CD14-positive monocyte (primary cell): ENCODE results near the gene SLC35F5. TPM values are rescaled to one million over a fixed set of nuclear protein-coding genes. Genes with fewer than 3 reads are reported as not detected.

Source experiments
- DNase-seq, 3 donors: peaks; one replicate each; pipeline ENCODE4 v3.0.0-alpha.2; 2011 to 2022
- H2AFZ ChIP-seq: 2 replicates; pipeline ENCODE4 v1.6.0; 2012; ENCODE audit warnings: mild to moderate bottlenecking, low read depth, low read length, inconsistent platforms; ENCODE audit not compliant: insufficient read depth, poor library complexity, severe bottlenecking
- H3K27ac ChIP-seq, 2 donors: 1 replicate in 1 of 2; 2 replicates in 1 of 2; pipeline ENCODE4 v1.5.1; 2012 to 2013; ENCODE audit warnings: low read length in 2 of 2, control low read depth in 1 of 2, inconsistent platforms in 1 of 2, low read depth in 1 of 2, mild to moderate bottlenecking in 1 of 2
- H3K27me3 ChIP-seq, 2 donors: one replicate each; pipeline versions ENCODE4 v1.6.0 to v1.6.1; 2011 to 2013; ENCODE audit warnings: low read length in 2 of 2; ENCODE audit not compliant: control insufficient read depth in 2 of 2, insufficient read depth in 2 of 2
- H3K36me3 ChIP-seq, 2 donors: replicated peaks in 1 of 2; 1 replicate in 1 of 2; 2 replicates in 1 of 2; pipeline versions ENCODE4 v1.5.1 to v1.6.1; 2012 to 2013; ENCODE audit warnings: low read length in 2 of 2, control low read depth in 1 of 2, inconsistent platforms in 1 of 2, mild to moderate bottlenecking in 1 of 2; ENCODE audit not compliant: insufficient read depth in 2 of 2, control insufficient read depth in 1 of 2
- H3K4me1 ChIP-seq, 2 donors: 1 replicate in 1 of 2; 2 replicates in 1 of 2; pipeline versions ENCODE4 v1.5.1 to v1.6.1; 2012 to 2013; ENCODE audit warnings: low read length in 2 of 2, control low read depth in 1 of 2, inconsistent platforms in 1 of 2, mild to moderate bottlenecking in 1 of 2, moderate library complexity in 1 of 2; ENCODE audit not compliant: insufficient read depth in 2 of 2, control insufficient read depth in 1 of 2
- H3K4me2 ChIP-seq: replicated peaks from 2 replicates; pipeline ENCODE3; 2012; ENCODE audit warnings: low read length, moderate library complexity, mild to moderate bottlenecking; ENCODE audit not compliant: poor library complexity, severe bottlenecking; ENCODE audit errors: extremely low read depth
- H3K4me3 ChIP-seq, 3 experiments: fragments of 200-600 bp in 1 of 3; sonication (generic) in 1 of 3; replicated peaks in 1 of 3; 1 replicate in 2 of 3; 2 replicates in 1 of 3; pipeline ENCODE4 v1.5.1; 2011 to 2013; ENCODE audit warnings: low read length in 3 of 3, mild to moderate bottlenecking in 3 of 3, control low read depth in 2 of 3, low read depth in 2 of 3, inconsistent platforms in 1 of 3, moderate library complexity in 1 of 3
- H3K79me2 ChIP-seq: 2 replicates; pipeline ENCODE4 v1.6.0; 2012; ENCODE audit warnings: mild to moderate bottlenecking, control low read depth, inconsistent platforms, low read length, moderate library complexity; ENCODE audit not compliant: insufficient read depth
- H3K9ac ChIP-seq: 2 replicates; pipeline ENCODE4 v1.6.0; 2017; ENCODE audit warnings: low read length, mild to moderate bottlenecking; ENCODE audit not compliant: insufficient read depth, poor library complexity, severe bottlenecking
- H3K9me3 ChIP-seq, 2 donors: replicated peaks in 1 of 2; 1 replicate in 1 of 2; 2 replicates in 1 of 2; pipeline versions ENCODE4 v1.5.1 to v1.6.1; 2012 to 2013; ENCODE audit warnings: low read length in 2 of 2, control low read depth in 1 of 2; ENCODE audit not compliant: control insufficient read depth in 1 of 2, insufficient read depth in 1 of 2
- H4K20me1 ChIP-seq: 2 replicates; pipeline ENCODE4 v1.6.0; 2012; ENCODE audit warnings: mild to moderate bottlenecking, low read length, control low read depth, moderate library complexity; ENCODE audit not compliant: insufficient read depth
- H3K27ac Mint-ChIP-seq, 7 donors: one replicate each; pipeline ENCODE4 v1.8.0; 2020; ENCODE audit warnings: mild to moderate bottlenecking in 7 of 7, mixed read lengths in 7 of 7, moderate library complexity in 6 of 7, inconsistent platforms in 2 of 7
- H3K27me3 Mint-ChIP-seq, 3 donors: one replicate each; pipeline ENCODE4 v1.8.0; 2021 to 2022; ENCODE audit warnings: low read depth in 3 of 3, mild to moderate bottlenecking in 3 of 3, mixed read lengths in 3 of 3, moderate library complexity in 3 of 3, inconsistent platforms in 1 of 3
- H3K36me3 Mint-ChIP-seq, 2 donors: one replicate each; pipeline ENCODE4 v1.8.0; 2020; ENCODE audit warnings: mixed read lengths in 2 of 2, inconsistent platforms in 1 of 2, mild to moderate bottlenecking in 1 of 2
- H3K4me1 Mint-ChIP-seq: one replicate; pipeline ENCODE4 v1.8.0; 2020; ENCODE audit warnings: mild to moderate bottlenecking, mixed read lengths
- H3K4me3 Mint-ChIP-seq, 2 donors: one replicate each; pipeline ENCODE4 v1.8.0; 2020; ENCODE audit warnings: mild to moderate bottlenecking in 2 of 2, mixed read lengths in 2 of 2, moderate library complexity in 1 of 2
- H3K9me3 Mint-ChIP-seq, 7 donors: one replicate each; pipeline ENCODE4 v1.8.0; 2020 to 2022; ENCODE audit warnings: mixed read lengths in 7 of 7, mild to moderate bottlenecking in 6 of 7, moderate library complexity in 6 of 7, inconsistent platforms in 2 of 7
- WGBS: methylation state at CpG from one replicate; pipeline ENCODE4 v1.1.5; 2013; ENCODE audit warnings: missing lambda C conversion rate; ENCODE audit not compliant: insufficient coverage; 5-methylcytosine and 5-hydroxymethylcytosine counted together
- intact Hi-C, 2 donors: fragments of 100-400 bp; cut with micrococcal nuclease; formaldehyde crosslinking; loops; one replicate each; pipeline versions ENCODE4 v1.15.0 to v1.15.1; 2023
- polyA plus RNA-seq, 3 donors: library from polyadenylated mRNA; depleted of rRNA in 1 of 3; unstranded in 2 of 3; stranded (reverse) in 1 of 3; fragments of 300-500 nt in 2 of 3; fragments of >200 nt in 1 of 3; fragmentation: Illumina TruSeq in 2 of 3; gene quantifications; 1 replicate in 2 of 3; 2 replicates in 1 of 3; pipeline ENCODE4 v1.2.3, GENCODE V29; 2012 to 2021
- TF ChIP-seq, protein P1 (sequence below): fragments of 200-600 bp; IDR thresholded peaks from one replicate; pipeline ENCODE4 v1.8.0; 2022; ENCODE audit warnings: antibody characterized with exemption, mild to moderate bottlenecking

The SLC35F5 gene
- polyA plus RNA-seq, 3 donors, result 11.7 to 18.2 (median 13.6) TPM

DNA sequence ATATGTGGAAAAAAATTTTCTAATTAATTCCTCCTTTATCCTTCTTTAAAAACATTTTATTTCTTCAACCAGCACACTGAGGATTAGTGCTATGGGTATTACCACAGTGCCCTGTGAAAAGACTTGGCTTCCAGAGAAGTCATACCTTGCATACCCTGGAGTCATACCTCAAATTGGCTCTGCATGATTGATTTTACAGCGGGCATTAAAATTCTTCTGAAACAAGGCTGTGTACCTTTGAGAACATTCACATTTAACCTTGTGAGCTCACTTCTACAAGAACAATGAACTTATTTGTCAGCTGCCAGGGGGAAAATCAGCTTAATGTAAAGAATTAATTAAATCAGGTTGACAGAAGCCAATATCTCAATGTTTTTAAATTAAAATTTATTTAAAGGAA lies 44.6 kb downstream of the SLC35F5 start:
- Histone ChIP-seq H2AFZ (no peak overlapping the region), H3K4me3 (no peak overlapping the region), H3K4me2 (no peak overlapping the region), H3K27me3 (no peaks in the 10 kb centered on the region), H3K79me2 (no peaks in the 10 kb centered on the region), H3K9me3 (no peaks in the 10 kb centered on the region), H3K36me3 (peaks cover 44 to 52% of the 10 kb centered on the region in 2 donors), H3K27ac (no peak overlapping the region), H3K4me1 (no peaks in the 10 kb centered on the region), H3K9ac (no peak overlapping the region), H4K20me1 (no peaks in the 10 kb centered on the region)
- intact Hi-C loops, result no loop called here
- 83% methylated on average over 1 of the region's 1 CpG for WGBS
- H3K9me3 Mint-ChIP-seq, result no peaks in the 10 kb centered on the region
- TF ChIP-seq, protein P1, sequence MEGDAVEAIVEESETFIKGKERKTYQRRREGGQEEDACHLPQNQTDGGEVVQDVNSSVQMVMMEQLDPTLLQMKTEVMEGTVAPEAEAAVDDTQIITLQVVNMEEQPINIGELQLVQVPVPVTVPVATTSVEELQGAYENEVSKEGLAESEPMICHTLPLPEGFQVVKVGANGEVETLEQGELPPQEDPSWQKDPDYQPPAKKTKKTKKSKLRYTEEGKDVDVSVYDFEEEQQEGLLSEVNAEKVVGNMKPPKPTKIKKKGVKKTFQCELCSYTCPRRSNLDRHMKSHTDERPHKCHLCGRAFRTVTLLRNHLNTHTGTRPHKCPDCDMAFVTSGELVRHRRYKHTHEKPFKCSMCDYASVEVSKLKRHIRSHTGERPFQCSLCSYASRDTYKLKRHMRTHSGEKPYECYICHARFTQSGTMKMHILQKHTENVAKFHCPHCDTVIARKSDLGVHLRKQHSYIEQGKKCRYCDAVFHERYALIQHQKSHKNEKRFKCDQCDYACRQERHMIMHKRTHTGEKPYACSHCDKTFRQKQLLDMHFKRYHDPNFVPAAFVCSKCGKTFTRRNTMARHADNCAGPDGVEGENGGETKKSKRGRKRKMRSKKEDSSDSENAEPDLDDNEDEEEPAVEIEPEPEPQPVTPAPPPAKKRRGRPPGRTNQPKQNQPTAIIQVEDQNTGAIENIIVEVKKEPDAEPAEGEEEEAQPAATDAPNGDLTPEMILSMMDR, result no peak
- H3K36me3 Mint-ChIP-seq, result peaks cover 32 to 34% of the 10 kb centered on the region in 2 donors
- H3K27me3 Mint-ChIP-seq, result peaks cover 0 to 2% (median 0%) of the 10 kb centered on the region in 3 donors
- H3K27ac Mint-ChIP-seq, result no peak overlapping the region
- no peaks in the 10 kb centered on the region for H3K4me1 Mint-ChIP-seq
- no peak overlapping the region for H3K4me3 Mint-ChIP-seq
- no peak for DNase-seq

DNA sequence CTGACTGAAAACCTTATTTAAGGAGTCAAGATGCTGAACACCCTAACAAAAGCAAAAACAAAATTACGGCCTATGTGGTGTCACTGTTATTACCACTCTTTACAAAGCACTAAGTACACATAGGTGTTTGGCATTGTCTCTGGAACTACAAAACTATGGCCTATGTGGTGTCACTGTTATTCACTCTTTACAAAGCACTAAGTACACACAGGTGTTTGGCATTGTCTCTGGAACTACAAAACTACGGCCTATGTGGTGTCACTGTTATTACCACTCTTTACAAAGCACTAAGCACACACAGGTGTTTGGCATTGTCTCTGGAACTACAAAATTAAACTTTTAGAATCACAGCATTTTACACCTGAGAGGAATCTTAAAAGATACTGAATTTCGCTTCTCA lies 47.4 kb downstream of the SLC35F5 start:
- Histone ChIP-seq H2AFZ (no peak overlapping the region), H3K9me3 (no peaks in the 10 kb centered on the region), H3K79me2 (no peaks in the 10 kb centered on the region), H3K27ac (no peak overlapping the region), H3K9ac (no peak overlapping the region), H3K27me3 (no peaks in the 10 kb centered on the region), H3K4me1 (no peaks in the 10 kb centered on the region), H3K4me2 (no peak overlapping the region), H4K20me1 (no peaks in the 10 kb centered on the region), H3K36me3 (peaks cover 22 to 39% of the 10 kb centered on the region in 2 donors), H3K4me3 (no peak overlapping the region)
- TF ChIP-seq, protein P1, result no peak
- Mint-ChIP-seq H3K4me1 (no peaks in the 10 kb centered on the region), H3K4me3 (no peak overlapping the region), H3K27me3 (peaks cover 0 to 2% (median 0%) of the 10 kb centered on the region in 3 donors), H3K9me3 (peaks cover 0 to 3% (median 0%) of the 10 kb centered on the region in 7 donors), H3K27ac (no peak overlapping the region), H3K36me3 (peaks cover 23 to 31% of the 10 kb centered on the region in 2 donors)
- DNase-seq, result no peak
- WGBS, result 100% methylated on average over 1 of the region's 3 CpGs
- intact Hi-C loops, result no loop called here
